ENCODE data around the gene SERPINA3.

The SERPINA3 gene

DNA sequence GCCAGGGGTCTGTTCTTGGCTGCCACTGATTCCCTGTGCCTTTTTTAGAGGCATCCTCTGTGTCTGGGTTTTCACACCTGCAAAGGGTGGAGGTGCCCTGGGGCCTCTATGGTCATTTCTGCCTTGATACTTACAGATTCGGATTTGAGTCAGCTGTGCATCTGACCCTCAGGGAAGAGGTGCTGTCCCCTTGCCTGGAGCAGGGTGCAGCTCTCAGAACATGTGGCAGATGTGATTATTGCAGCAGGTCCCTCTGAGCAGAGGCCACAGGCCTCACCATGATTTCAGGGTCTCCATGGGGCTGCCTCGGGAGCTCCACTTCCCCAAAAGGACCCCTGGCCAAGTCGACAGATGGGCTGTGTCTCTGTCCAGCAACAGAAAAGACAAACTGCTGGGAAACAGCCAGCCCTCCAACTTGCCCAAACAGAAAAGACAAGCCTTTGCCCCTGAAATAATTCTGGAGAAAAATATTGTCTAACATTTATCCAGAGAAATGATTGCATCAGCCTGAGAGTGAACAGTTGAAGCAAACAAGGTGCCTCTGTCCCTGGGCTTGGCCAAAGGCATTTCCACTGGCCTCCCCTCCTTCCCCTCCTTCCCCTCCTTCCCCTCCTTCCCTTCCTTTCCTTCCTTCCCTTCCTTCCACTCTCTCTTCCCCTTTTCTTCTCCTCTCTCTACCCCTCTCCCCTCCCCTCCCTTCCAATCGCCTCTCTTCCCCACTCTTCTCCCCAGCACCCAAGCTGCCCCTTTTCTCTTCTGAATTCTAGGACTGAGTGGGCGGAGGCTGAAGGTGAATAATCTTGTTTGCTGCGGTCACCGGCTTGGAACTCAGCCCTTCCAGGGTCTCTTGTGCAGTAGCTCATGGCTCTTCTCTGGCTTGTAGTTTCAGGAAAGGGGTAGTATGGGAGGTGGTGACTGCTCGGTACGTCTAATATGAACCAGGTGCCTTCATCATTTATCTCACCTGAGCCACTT is 676 bp downstream of the SERPINA3 start:
- Histone ChIP-seq H3K27me3 (ENCODE audit: control insufficient read depth in 1 of 2, insufficient read depth in 1 of 2, low read length in 2 of 2) (peaks cover 0 to 3% of the 10 kb centered on the region in 2 experiments), H4K8ac (ENCODE audit: low read length) (no peak overlapping the region), H3K18ac (ENCODE audit: low read depth in 1 of 2, low read length in 2 of 2) (no peak overlapping the region), H3K4me3 (ENCODE audit: insufficient read depth in 1 of 2, low read depth in 1 of 2, low read length in 2 of 2) (no peak overlapping the region), H2BK12ac (ENCODE audit: low read length in 2 of 2) (no peak overlapping the region), H3K4me2 (ENCODE audit: low read length, poor library complexity, severe bottlenecking) (no peak overlapping the region), H3K9ac (ENCODE audit: low read length) (no peak overlapping the region), H2BK15ac (ENCODE audit: low read depth, poor library complexity, severe bottlenecking) (no peak overlapping the region), H3K27ac (ENCODE audit: low read length, poor library complexity, severe bottlenecking) (no peak overlapping the region), H3K4ac (ENCODE audit: low read depth in 1 of 2, low read length in 2 of 2) (no peak overlapping the region), H3K79me1 (replicated peaks; ENCODE audit: low read length, poor library complexity, severe bottlenecking) (no peaks in the 10 kb centered on the region), H2BK5ac (ENCODE audit: low read depth, low read length, poor library complexity, severe bottlenecking) (no peak overlapping the region), H3K14ac (ENCODE audit: low read length in 2 of 2) (no peak overlapping the region), H3K4me1 (ENCODE audit: control insufficient read depth, insufficient read depth, low read depth, low read length) (peaks cover 3% of the 10 kb centered on the region), H3K23ac (ENCODE audit: low read length in 2 of 2) (no peak overlapping the region), H2AK5ac (ENCODE audit: low read length, severe bottlenecking) (no peak overlapping the region), H2BK120ac (ENCODE audit: low read depth, low read length) (no peak overlapping the region), H3K36me3 (ENCODE audit: control insufficient read depth in 1 of 2, insufficient read depth in 2 of 2, low read depth in 1 of 2, low read length in 2 of 2) (no peaks in the 10 kb centered on the region), H3K9me3 (ENCODE audit: control insufficient read depth, low read length) (peaks cover 29% of the 10 kb centered on the region), H2AFZ (ENCODE audit: low read depth, low read length) (no peak overlapping the region), H4K91ac (ENCODE audit: low read length) (no peak overlapping the region)
- DNase-seq: no peak
- WGBS: 49% methylated on average over 5 of the region's 9 CpGs

DNA sequence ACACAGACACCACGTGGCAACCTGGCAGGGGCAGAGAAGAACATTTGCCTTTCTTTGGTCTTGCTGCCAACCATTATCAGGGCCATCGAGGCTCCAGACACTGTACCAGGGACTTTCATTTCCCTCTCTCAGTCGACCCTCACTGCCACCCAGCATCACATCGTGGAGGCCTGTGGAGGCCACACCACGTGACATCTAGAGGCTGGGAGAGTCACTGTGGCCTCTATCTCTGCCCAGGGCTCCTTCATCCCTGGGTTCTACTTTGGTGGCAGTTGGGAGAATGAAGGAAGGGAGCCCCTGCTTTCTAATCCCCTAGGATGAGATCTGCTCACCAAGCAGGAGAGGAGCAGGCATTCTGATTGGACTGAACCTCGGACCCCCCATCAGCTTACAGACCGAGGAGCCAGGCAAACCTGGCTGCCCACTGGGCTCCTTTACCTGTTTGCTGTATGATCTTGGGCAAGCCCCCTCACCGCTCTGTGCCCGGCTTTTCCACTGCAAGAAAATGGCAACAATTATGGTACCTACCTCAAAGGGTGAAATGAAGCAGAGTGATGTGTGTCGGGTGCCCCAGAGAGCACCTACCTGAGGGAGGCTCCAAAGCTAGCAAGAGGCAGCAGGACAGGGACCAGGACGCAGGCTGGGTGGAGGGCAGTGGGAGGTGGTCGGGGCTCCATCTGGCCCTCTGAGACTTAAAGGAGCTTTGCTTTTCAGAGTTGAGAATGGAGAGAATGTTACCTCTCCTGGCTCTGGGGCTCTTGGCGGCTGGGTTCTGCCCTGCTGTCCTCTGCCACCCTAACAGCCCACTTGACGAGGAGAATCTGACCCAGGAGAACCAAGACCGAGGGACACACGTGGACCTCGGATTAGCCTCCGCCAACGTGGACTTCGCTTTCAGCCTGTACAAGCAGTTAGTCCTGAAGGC is 1.8 kb downstream of the SERPINA3 start:
- H4K8ac ChIP-seq (ENCODE audit: low read length): no peak overlapping the region

DNA sequence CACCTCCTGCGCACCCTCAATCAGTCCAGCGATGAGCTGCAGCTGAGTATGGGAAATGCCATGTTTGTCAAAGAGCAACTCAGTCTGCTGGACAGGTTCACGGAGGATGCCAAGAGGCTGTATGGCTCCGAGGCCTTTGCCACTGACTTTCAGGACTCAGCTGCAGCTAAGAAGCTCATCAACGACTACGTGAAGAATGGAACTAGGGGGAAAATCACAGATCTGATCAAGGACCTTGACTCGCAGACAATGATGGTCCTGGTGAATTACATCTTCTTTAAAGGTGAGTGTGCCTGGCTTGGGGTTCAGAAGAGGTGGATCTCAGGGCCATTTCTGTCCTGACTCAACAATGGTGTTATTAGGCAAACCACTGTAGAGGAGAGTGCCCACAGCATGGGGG is 2.6 kb downstream of the SERPINA3 start:
- H3K4ac ChIP-seq (ENCODE audit: low read depth in 1 of 2, low read length in 2 of 2): no peak overlapping the region
- no peak overlapping the region for H4K8ac ChIP-seq (ENCODE audit: low read length)
- H3K36me3 ChIP-seq (ENCODE audit: control insufficient read depth in 1 of 2, insufficient read depth in 2 of 2, low read depth in 1 of 2, low read length in 2 of 2): no peaks in the 10 kb centered on the region
- no peak overlapping the region for H2BK120ac ChIP-seq (ENCODE audit: low read depth, low read length)
- H3K14ac ChIP-seq (ENCODE audit: low read length in 2 of 2): no peak overlapping the region
- H2BK5ac ChIP-seq (ENCODE audit: low read depth, low read length, poor library complexity, severe bottlenecking): no peak overlapping the region
- no peak overlapping the region for H2AK5ac ChIP-seq (ENCODE audit: low read length, severe bottlenecking)
- no peak overlapping the region for H3K27ac ChIP-seq (ENCODE audit: low read length, poor library complexity, severe bottlenecking)
- H2BK12ac ChIP-seq (ENCODE audit: low read length in 2 of 2): no peak overlapping the region
- DNase-seq: no peak
- 89% methylated on average over 7 of the region's 7 CpGs for WGBS
- H3K9me3 ChIP-seq (ENCODE audit: control insufficient read depth, low read length): peaks cover 48% of the 10 kb centered on the region
- H3K27me3 ChIP-seq (ENCODE audit: control insufficient read depth in 1 of 2, insufficient read depth in 1 of 2, low read length in 2 of 2): peaks cover 0 to 3% of the 10 kb centered on the region in 2 experiments
- no peak overlapping the region for H3K18ac ChIP-seq (ENCODE audit: low read depth in 1 of 2, low read length in 2 of 2)
- H3K9ac ChIP-seq (ENCODE audit: low read length): no peak overlapping the region
- H3K79me1 ChIP-seq (replicated peaks; ENCODE audit: low read length, poor library complexity, severe bottlenecking): no peaks in the 10 kb centered on the region
- H3K23ac ChIP-seq (ENCODE audit: low read length in 2 of 2): no peak overlapping the region
- H3K4me2 ChIP-seq (ENCODE audit: low read length, poor library complexity, severe bottlenecking): no peak overlapping the region
- H3K4me1 ChIP-seq (ENCODE audit: control insufficient read depth, insufficient read depth, low read depth, low read length): no peaks in the 10 kb centered on the region
- no peak overlapping the region for H2AFZ ChIP-seq (ENCODE audit: low read depth, low read length)
- H3K4me3 ChIP-seq (ENCODE audit: insufficient read depth in 1 of 2, low read depth in 1 of 2, low read length in 2 of 2): no peak overlapping the region
- H4K91ac ChIP-seq (ENCODE audit: low read length): no peak overlapping the region
- no peak overlapping the region for H2BK15ac ChIP-seq (ENCODE audit: low read depth, poor library complexity, severe bottlenecking)

More for the DNA sequence above, 1.8 kb downstream of the SERPINA3 start:
- H3K27me3 ChIP-seq (ENCODE audit: control insufficient read depth in 1 of 2, insufficient read depth in 1 of 2, low read length in 2 of 2): peaks cover 0 to 3% of the 10 kb centered on the region in 2 experiments
- no peak overlapping the region for H3K23ac ChIP-seq (ENCODE audit: low read length in 2 of 2)
- DNase-seq: no peak
- no peak overlapping the region for H2AFZ ChIP-seq (ENCODE audit: low read depth, low read length)
- H2BK15ac ChIP-seq (ENCODE audit: low read depth, poor library complexity, severe bottlenecking): no peak overlapping the region
- H3K4me3 ChIP-seq (ENCODE audit: insufficient read depth in 1 of 2, low read depth in 1 of 2, low read length in 2 of 2): no peak overlapping the region
- 81% methylated on average over 20 of the region's 20 CpGs for WGBS
- H3K27ac ChIP-seq (ENCODE audit: low read length, poor library complexity, severe bottlenecking): no peak overlapping the region
- peaks cover 40% of the 10 kb centered on the region for H3K9me3 ChIP-seq (ENCODE audit: control insufficient read depth, low read length)
- H3K36me3 ChIP-seq (ENCODE audit: control insufficient read depth in 1 of 2, insufficient read depth in 2 of 2, low read depth in 1 of 2, low read length in 2 of 2): no peaks in the 10 kb centered on the region
- H3K4me1 ChIP-seq (ENCODE audit: control insufficient read depth, insufficient read depth, low read depth, low read length): peaks cover 3% of the 10 kb centered on the region
- no peaks in the 10 kb centered on the region for H3K79me1 ChIP-seq (replicated peaks; ENCODE audit: low read length, poor library complexity, severe bottlenecking)
- H3K9ac ChIP-seq (ENCODE audit: low read length): no peak overlapping the region
- no peak overlapping the region for H3K4me2 ChIP-seq (ENCODE audit: low read length, poor library complexity, severe bottlenecking)
- H3K14ac ChIP-seq (ENCODE audit: low read length in 2 of 2): no peak overlapping the region
- no peak overlapping the region for H4K91ac ChIP-seq (ENCODE audit: low read length)
- H3K4ac ChIP-seq (ENCODE audit: low read depth in 1 of 2, low read length in 2 of 2): no peak overlapping the region
- H2BK120ac ChIP-seq (ENCODE audit: low read depth, low read length): no peak overlapping the region
- no peak overlapping the region for H2BK12ac ChIP-seq (ENCODE audit: low read length in 2 of 2)
- H2AK5ac ChIP-seq (ENCODE audit: low read length, severe bottlenecking): no peak overlapping the region
- H2BK5ac ChIP-seq (ENCODE audit: low read depth, low read length, poor library complexity, severe bottlenecking): no peak overlapping the region
- H3K18ac ChIP-seq (ENCODE audit: low read depth in 1 of 2, low read length in 2 of 2): no peak overlapping the region

DNA sequence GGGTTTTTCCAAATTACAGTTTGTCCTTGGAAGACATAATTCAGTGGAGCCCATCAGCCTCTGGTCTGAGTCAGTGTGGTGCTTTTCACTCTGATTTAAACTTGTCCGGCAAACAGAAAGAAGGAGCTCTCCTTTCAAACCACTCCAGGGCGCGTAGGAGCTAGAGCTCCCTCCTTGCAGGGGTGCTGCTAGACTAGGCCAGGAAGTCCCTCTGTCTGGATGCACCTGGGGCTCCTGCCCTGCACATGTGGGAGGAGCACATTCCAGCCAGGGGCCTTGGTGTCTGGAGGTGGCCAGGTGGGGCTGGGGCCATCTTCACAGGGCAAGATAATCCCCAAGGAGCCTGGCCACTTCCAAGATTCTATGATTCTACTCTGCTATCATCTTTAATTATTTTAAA is 3.1 kb downstream of the SERPINA3 start:
- Histone ChIP-seq H3K36me3 (ENCODE audit: control insufficient read depth in 1 of 2, insufficient read depth in 2 of 2, low read depth in 1 of 2, low read length in 2 of 2) (no peaks in the 10 kb centered on the region), H3K14ac (ENCODE audit: low read length in 2 of 2) (no peak overlapping the region), H4K8ac (ENCODE audit: low read length) (no peak overlapping the region), H3K4ac (ENCODE audit: low read depth in 1 of 2, low read length in 2 of 2) (no peak overlapping the region), H3K9me3 (ENCODE audit: control insufficient read depth, low read length) (peaks cover 53% of the 10 kb centered on the region), H3K18ac (ENCODE audit: low read depth in 1 of 2, low read length in 2 of 2) (no peak overlapping the region), H4K91ac (ENCODE audit: low read length) (no peak overlapping the region), H2BK15ac (ENCODE audit: low read depth, poor library complexity, severe bottlenecking) (no peak overlapping the region), H3K4me1 (ENCODE audit: control insufficient read depth, insufficient read depth, low read depth, low read length) (no peaks in the 10 kb centered on the region), H2AFZ (ENCODE audit: low read depth, low read length) (no peak overlapping the region), H3K23ac (ENCODE audit: low read length in 2 of 2) (no peak overlapping the region), H3K27ac (ENCODE audit: low read length, poor library complexity, severe bottlenecking) (no peak overlapping the region), H3K27me3 (ENCODE audit: control insufficient read depth in 1 of 2, insufficient read depth in 1 of 2, low read length in 2 of 2) (peaks cover 1 to 3% of the 10 kb centered on the region in 2 experiments), H2BK120ac (ENCODE audit: low read depth, low read length) (no peak overlapping the region), H3K4me2 (ENCODE audit: low read length, poor library complexity, severe bottlenecking) (no peak overlapping the region), H3K4me3 (ENCODE audit: insufficient read depth in 1 of 2, low read depth in 1 of 2, low read length in 2 of 2) (no peak overlapping the region), H2BK5ac (ENCODE audit: low read depth, low read length, poor library complexity, severe bottlenecking) (no peak overlapping the region), H3K9ac (ENCODE audit: low read length) (no peak overlapping the region), H3K79me1 (replicated peaks; ENCODE audit: low read length, poor library complexity, severe bottlenecking) (no peaks in the 10 kb centered on the region), H2AK5ac (ENCODE audit: low read length, severe bottlenecking) (no peak overlapping the region), H2BK12ac (ENCODE audit: low read length in 2 of 2) (no peak overlapping the region)
- WGBS: 100% methylated on average over 3 of the region's 3 CpGs
- no peak for DNase-seq

All from mesenchymal stem cell (in vitro differentiated cells and primary cell).